NT2/D1 (cell line): ENCODE measurements around the gene ARMCX4.

Source experiments
- SUZ12 ChIP-seq: IDR thresholded peaks from 2 replicates; pipeline ENCODE4 v1.6.1; 2011; ENCODE audit not compliant: insufficient read length, insufficient read depth; ENCODE audit errors: extremely low read depth
- YY1 ChIP-seq: IDR thresholded peaks from 2 replicates; pipeline ENCODE4 v1.6.1; 2011; ENCODE audit not compliant: insufficient read length, insufficient read depth
- ZNF274 ChIP-seq: IDR thresholded peaks from 2 replicates; pipeline ENCODE4 v1.6.1; 2011; ENCODE audit warnings: mild to moderate bottlenecking, low read depth, low read length

DNA sequence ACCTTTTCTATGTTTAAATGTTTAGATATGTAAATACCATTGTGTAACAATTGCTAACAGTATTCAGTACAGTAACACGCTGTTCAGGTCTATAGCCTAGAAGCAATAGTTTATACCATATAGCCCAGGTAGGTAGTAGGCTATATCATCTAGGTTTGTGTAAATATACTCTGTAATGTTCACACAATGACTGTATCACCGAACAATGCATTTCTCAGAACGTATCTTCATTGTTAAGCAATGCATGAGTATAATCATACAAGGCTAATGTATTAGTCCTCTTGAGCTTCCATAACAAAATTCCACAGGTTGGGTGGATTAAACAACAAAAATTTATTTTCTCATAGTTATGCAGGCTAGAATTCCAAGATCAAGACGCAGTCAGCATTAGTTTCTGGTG is 22.7 kb downstream of the ARMCX4 start:
- TF ChIP-seq ZNF274, result no peak
- TF ChIP-seq YY1, result no peak
- no peak for TF ChIP-seq SUZ12
